Measurements from ENCODE around the gene TEDC2. TPM values are rescaled to one million over a fixed set of nuclear protein-coding genes. Genes with fewer than 3 reads are reported as not detected.

TEDC2 gene, protein sequence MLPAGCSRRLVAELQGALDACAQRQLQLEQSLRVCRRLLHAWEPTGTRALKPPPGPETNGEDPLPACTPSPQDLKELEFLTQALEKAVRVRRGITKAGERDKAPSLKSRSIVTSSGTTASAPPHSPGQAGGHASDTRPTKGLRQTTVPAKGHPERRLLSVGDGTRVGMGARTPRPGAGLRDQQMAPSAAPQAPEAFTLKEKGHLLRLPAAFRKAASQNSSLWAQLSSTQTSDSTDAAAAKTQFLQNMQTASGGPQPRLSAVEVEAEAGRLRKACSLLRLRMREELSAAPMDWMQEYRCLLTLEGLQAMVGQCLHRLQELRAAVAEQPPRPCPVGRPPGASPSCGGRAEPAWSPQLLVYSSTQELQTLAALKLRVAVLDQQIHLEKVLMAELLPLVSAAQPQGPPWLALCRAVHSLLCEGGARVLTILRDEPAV
- total RNA-seq (under 1 TPM in 1 of 2 experiments, not detected in 1; 0.96 TPM), polyA plus RNA-seq (under 1 TPM in 2 of 3 donors, not detected in 1; 0.52 to 0.76 TPM), total RNA-seq (0 to 10.6 (median 0.60) reads per million in 6 experiments)

DNA sequence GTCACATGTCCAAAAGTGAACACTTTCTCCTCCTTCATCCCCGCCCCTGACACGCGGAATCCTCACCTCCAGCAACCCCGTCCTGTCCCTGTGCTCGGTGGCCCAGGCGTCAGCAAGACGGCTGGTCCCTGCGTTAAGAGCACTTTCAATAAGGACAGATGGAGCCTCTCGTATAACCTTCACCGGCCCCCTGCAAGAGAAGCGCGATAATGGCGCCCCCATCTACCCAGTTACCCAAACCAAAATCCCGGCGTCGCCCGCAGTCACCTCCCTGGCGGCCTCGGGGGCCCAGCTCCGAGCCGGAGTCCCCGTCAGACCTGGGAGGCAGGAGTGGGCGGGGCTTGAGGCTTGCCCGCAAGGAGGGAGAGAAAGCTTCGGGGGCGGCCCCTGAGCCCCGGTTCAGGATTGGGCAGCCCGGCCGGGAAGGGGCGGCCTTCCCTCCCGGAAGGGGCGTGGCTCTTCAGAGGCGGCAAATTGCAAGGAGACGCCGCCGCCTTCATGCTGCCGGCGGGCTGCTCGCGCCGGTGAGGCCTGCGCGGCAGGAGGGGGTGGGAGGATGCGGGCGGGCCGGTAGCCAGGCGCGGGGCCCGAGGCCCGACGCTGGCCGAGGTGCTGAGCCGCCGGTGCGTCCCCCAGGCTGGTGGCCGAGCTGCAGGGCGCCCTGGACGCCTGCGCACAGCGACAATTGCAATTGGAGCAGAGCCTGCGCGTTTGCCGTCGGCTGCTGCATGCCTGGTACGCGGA, at the start of gene TEDC2:
Gene TEDC2, plus strand, starts transcription at position 463 of the 744 bp plus-strand sequence. Its CDS starts 36 bp downstream, at position 499.
- Mint-ChIP-seq H3K9me3 (no peaks in the 10 kb centered on the region), H3K27ac (peak within 1 kb of the TSS in 9 of 10 donors; percentile 4 to 88 (median 66)), H3K4me3 (peak within 1 kb of the TSS; percentile 82 to 97 (median 90)), H3K4me1 (peaks cover 7 to 10% (median 9%) of the 10 kb centered on the region in 4 donors), H3K27me3 (no peaks in the 10 kb centered on the region), H3K36me3 (no peaks in the 10 kb centered on the region)
- POLR2A ChIA-PET = interaction anchor here (1.1 to 2.0 kb wide), 8 partner anchors 10 to 304 kb away, joined by 3 to 7 read pairs (median 4); partner anchors contain the start of genes PGP, TBC1D24 and TRAF7
- peak; percentile 90 to 98 (median 96) for DNase-seq
- ATAC-seq = peak; percentile 99

DNA sequence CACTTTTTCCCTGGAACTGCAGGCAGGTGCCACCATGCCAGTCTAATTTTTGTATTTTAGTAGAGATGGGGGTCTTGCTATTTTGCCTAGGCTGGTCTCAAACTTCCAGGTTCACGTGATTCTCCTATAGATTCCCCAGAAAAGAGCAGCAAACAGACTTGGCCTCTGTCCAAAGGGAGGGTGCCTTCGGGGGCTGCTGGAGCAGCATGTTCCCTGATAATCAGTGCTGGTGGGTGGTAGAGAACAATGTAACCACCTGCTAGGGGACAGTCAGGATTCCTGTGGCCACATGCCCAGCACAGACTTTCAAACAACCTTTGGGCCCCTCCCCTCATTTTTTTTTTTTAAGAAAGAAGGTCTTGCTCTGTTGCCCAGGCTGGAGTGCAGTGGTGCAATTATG, 44.8 kb upstream of the TEDC2 start:
- no peak for DNase-seq
- H3K9me3 Mint-ChIP-seq = no peaks in the 10 kb centered on the region
- H3K27me3 Mint-ChIP-seq = peaks cover 0 to 21% (median 6%) of the 10 kb centered on the region in 5 donors
- no peak overlapping the region for H3K4me3 Mint-ChIP-seq
- no peak overlapping the region for H3K27ac Mint-ChIP-seq
- H3K36me3 Mint-ChIP-seq = no peaks in the 10 kb centered on the region
- ATAC-seq = no peak
- no peaks in the 10 kb centered on the region for H3K4me1 Mint-ChIP-seq
- POLR2A ChIA-PET = no interaction called here

DNA sequence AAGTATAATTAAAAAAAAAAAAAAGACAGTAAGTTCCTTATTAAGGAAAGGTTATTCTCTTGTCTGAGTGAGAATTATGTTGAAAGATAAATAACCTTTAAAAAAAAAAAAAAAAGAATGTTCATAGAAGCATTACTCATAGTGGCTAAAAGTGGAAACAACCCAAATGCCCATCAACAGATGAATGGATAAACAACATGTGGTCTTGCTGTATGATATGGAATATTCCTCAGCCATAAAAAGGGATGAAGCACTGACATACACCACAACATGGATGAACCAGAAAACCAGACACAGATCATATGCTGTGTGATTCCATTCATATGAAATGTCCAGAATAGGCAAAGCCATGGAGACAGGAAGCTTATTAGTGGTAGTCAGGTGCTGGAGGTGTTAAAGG, 39.9 kb upstream of the TEDC2 start:
- POLR2A ChIA-PET = no interaction called here
- H3K36me3 Mint-ChIP-seq = no peaks in the 10 kb centered on the region

DNA sequence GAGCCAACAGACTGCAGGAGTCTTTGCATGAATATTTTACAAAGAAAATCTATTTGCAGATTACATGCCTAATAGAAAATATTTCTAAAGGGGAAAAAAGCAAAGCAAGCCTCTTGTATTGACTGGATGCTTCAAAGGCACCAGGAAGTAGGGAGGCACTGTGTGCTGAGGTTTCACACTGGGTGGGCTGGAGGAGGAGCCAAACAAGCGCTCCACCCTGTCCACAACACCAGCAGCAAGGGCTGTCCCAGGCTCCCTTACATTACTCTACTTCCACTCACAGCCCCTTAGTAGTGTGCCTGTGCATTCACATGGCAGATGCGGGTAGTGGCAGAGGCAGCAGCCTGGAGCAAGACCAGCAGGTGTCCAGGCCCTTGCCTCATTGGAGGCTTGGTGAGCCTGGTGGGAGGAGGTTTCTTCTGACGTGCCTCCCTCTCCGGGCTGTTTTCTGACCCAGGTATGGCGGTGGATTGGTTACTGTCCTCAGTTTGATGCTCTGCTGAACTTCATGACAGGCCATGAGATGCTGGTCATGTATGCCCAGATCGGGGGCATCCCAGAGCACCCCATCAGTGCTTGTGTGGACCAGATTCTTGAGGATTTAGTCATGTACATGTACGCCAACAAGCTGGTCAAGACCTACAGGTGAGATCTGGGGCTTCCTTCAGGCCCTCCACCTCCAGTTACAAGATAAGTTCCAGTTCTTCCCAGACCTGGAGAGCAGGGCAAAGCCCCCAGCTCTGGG, 37.6 kb upstream of the TEDC2 start:
- Mint-ChIP-seq H3K36me3 (no peaks in the 10 kb centered on the region), H3K27me3 (peaks cover 0 to 4% (median 0%) of the 10 kb centered on the region in 5 donors), H3K9me3 (no peaks in the 10 kb centered on the region), H3K27ac (no peak overlapping the region), H3K4me1 (peaks cover 0 to 11% (median 4%) of the 10 kb centered on the region in 4 donors), H3K4me3 (no peak overlapping the region)
- DNase-seq (peak in 1 of 10 donors; percentile 25), ATAC-seq (peak; percentile 35 to 58)
- POLR2A ChIA-PET = no interaction called here

More for the DNA sequence above, 39.9 kb upstream of the TEDC2 start:
- Mint-ChIP-seq H3K9me3 (no peaks in the 10 kb centered on the region), H3K4me1 (peaks cover 0 to 11% (median 4%) of the 10 kb centered on the region in 4 donors), H3K27me3 (peaks cover 0 to 12% (median 3%) of the 10 kb centered on the region in 5 donors), H3K27ac (no peak overlapping the region), H3K4me3 (no peak overlapping the region)
- DNase-seq (no peak), ATAC-seq (no peak)

GRCh38 chr16:2424061-2425007, 35.6 kb upstream of the TEDC2 start:
- POLR2A ChIA-PET = no interaction called here
- peaks cover 0 to 2% (median 0%) of the 10 kb centered on the region in 5 donors for H3K27me3 Mint-ChIP-seq

DNA sequence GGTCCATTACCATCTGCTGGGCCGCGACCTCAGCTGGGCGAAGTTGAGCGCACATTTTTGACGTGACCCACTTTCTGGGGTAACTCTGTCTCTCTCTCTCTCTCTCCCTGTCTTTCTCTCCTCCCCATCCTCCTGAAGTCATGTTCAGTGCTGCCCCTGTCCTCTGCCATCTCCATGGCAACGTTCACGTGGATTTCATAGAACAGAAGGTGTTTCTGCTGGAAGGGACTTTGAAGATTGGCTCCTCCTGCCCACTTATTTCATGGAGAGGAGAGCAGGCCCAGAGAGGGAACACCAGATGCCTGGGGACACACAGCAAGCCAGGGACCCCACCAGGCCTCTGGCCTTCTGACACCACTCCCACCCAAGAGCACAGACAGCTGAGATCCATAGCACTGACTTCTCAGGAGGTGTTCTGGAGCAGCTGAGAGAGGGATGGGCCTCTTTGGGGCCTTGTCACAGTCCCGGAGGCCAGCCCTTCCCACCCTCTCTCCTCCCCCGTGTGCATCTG, 34.8 kb upstream of the TEDC2 start:
- ATAC-seq = no peak
- Mint-ChIP-seq H3K27ac (peak overlapping the region in 1 of 10 donors; percentile 62), H3K27me3 (peaks cover 0 to 2% (median 0%) of the 10 kb centered on the region in 5 donors), H3K9me3 (no peaks in the 10 kb centered on the region), H3K36me3 (no peaks in the 10 kb centered on the region), H3K4me3 (no peak overlapping the region), H3K4me1 (peaks cover 4 to 16% (median 9%) of the 10 kb centered on the region in 4 donors)
- POLR2A ChIA-PET = no interaction called here
- no peak for DNase-seq

More at GRCh38 chr16:2424061-2425007, 35.6 kb upstream of the TEDC2 start:
- DNase-seq = no peak
- Mint-ChIP-seq H3K27ac (no peak overlapping the region), H3K4me3 (no peak overlapping the region), H3K36me3 (no peaks in the 10 kb centered on the region), H3K4me1 (peaks cover 0 to 14% (median 6%) of the 10 kb centered on the region in 4 donors), H3K9me3 (no peaks in the 10 kb centered on the region)
- ATAC-seq = no peak

- no peak for ATAC-seq
- H3K27ac Mint-ChIP-seq = no peak overlapping the region
- no peak overlapping the region for H3K4me3 Mint-ChIP-seq
- POLR2A ChIA-PET = interaction anchor here (0.5 kb wide), 1 partner anchor 11 kb away, joined by 3 read pairs; no protein-coding TSS in a partner anchor
- H3K36me3 Mint-ChIP-seq = no peaks in the 10 kb centered on the region
- H3K9me3 Mint-ChIP-seq = no peaks in the 10 kb centered on the region
- H3K27me3 Mint-ChIP-seq = peaks cover 0 to 1% (median 0%) of the 10 kb centered on the region in 5 donors
- DNase-seq = no peak
- peaks cover 9 to 24% (median 18%) of the 10 kb centered on the region in 4 donors for H3K4me1 Mint-ChIP-seq
Observed at GRCh38 chr16:2425825-2426430, 34.0 kb upstream of the TEDC2 start.

- DNase-seq (no peak), ATAC-seq (no peak)
- POLR2A ChIA-PET = no interaction called here
- H3K27me3 Mint-ChIP-seq = peaks cover 0 to 1% (median 0%) of the 10 kb centered on the region in 5 donors
- no peak overlapping the region for H3K27ac Mint-ChIP-seq
- H3K4me1 Mint-ChIP-seq = peaks cover 9 to 23% (median 18%) of the 10 kb centered on the region in 4 donors
- no peaks in the 10 kb centered on the region for H3K36me3 Mint-ChIP-seq
- H3K4me3 Mint-ChIP-seq = peak overlapping the region in 3 of 10 donors; percentile 85 to 93 (median 91)
- no peaks in the 10 kb centered on the region for H3K9me3 Mint-ChIP-seq
Observed at GRCh38 chr16:2426941-2427361, 33.0 kb upstream of the TEDC2 start.

- Mint-ChIP-seq H3K27me3 (peaks cover 0 to 1% (median 0%) of the 10 kb centered on the region in 5 donors), H3K9me3 (no peaks in the 10 kb centered on the region), H3K36me3 (no peaks in the 10 kb centered on the region), H3K4me1 (peaks cover 9 to 19% (median 16%) of the 10 kb centered on the region in 4 donors), H3K4me3 (peak overlapping the region; percentile 52 to 93 (median 86)), H3K27ac (peak overlapping the region in 4 of 10 donors; percentile 46 to 81 (median 62))
- DNase-seq (no peak), ATAC-seq (no peak)
- POLR2A ChIA-PET = interaction anchor here (0.5 to 1.6 kb wide), 2 partner anchors 33 to 816 kb away, joined by 4 to 6 read pairs; partner anchors contain the start of genes CRAMP1, IFT140 and TEDC2
Observed at GRCh38 chr16:2427526-2427925, 32.4 kb upstream of the TEDC2 start.

DNA sequence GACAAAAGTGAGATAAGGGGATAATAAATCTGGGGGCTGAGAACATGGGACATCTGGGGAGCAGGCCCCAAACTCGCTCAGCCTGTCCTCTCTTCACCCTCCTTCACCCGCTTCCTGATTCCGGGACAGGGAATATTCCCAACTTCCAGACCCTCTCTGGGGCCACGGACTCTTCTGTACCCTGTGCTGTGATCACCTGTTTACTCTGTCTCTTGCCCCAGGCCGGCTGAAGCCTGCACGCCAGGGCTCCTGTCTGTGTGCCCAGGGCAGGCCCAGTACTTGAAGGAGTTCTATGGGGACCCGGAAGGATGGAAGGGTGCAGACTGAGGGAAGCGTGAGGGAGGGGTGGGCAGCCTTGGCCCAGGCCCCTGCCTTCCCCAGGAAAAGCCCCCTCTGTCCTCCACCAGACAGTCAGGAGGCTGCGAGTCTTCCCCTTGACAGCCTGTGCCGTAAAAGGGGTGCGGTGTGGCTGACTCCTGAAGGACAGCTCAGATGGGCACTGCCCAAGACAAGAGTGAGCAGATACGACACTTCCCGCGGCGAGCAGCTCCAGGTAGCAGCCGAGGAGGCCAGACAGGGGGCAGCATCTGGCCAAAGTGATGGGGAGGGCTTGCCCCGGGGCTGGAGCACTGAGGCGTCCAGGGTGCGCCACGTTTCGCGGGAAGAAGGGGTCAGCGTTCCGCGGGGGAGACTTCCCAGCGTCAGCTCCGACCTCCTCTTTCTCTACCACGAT, 31.7 kb upstream of the TEDC2 start:
- peak overlapping the region; percentile 77 to 93 (median 88) for H3K4me3 Mint-ChIP-seq
- peaks cover 0 to 3% (median 2%) of the 10 kb centered on the region in 3 donors for H3K36me3 Mint-ChIP-seq
- DNase-seq (peak in 1 of 10 donors; percentile 66), ATAC-seq (no peak)
- peak overlapping the region in 8 of 10 donors; percentile 4 to 88 (median 57) for H3K27ac Mint-ChIP-seq
- POLR2A ChIA-PET = interaction anchor here (0.6 to 1.6 kb wide), 3 partner anchors 32 to 623 kb away, joined by 4 to 6 read pairs (median 5); partner anchors contain the start of genes TEDC2 and TRAF7
- H3K4me1 Mint-ChIP-seq = peaks cover 9 to 16% (median 14%) of the 10 kb centered on the region in 4 donors
- H3K27me3 Mint-ChIP-seq = peaks cover 0 to 1% (median 0%) of the 10 kb centered on the region in 5 donors
- H3K9me3 Mint-ChIP-seq = no peaks in the 10 kb centered on the region

Measured in naive thymus-derived CD8-positive, alpha-beta T cell (primary cell).